HepG2 (cell line): ENCODE data around the gene CALD1. TPM values are rescaled to one million over a fixed set of nuclear protein-coding genes. Genes with fewer than 3 reads are reported as not detected.

Experiments used
- ARID5B ChIP-seq: IDR thresholded peaks from 2 replicates; pipeline ENCODE4 v1.4.0; 2020; ENCODE audit warnings: mild to moderate bottlenecking, missing genetic modification reagents
- ATF4 ChIP-seq, 2 experiments: fragments of 450-650 bp in 1 of 2; sonication (generic) in 1 of 2; formaldehyde crosslinking; IDR thresholded peaks; 2 replicates each; pipeline versions ENCODE4 v1.5.0 to v1.8.0; 2020 to 2022; ENCODE audit warnings: mild to moderate bottlenecking in 1 of 2, missing genetic modification reagents in 1 of 2
- FOXP1 ChIP-seq, 2 experiments: fragments of 450-650 bp in 1 of 2; IDR thresholded peaks; 2 replicates each; pipeline ENCODE4 v1.6.1; 2017 to 2018; ENCODE audit warnings: antibody characterized with exemption in 1 of 2
- GABPB1 ChIP-seq: IDR thresholded peaks from 2 replicates; pipeline ENCODE4 v1.6.1; 2016; ENCODE audit warnings: mild to moderate bottlenecking, missing genetic modification reagents, moderate library complexity, missing compliant biosample characterization
- JARID2 ChIP-seq: sonication (generic); formaldehyde crosslinking; IDR thresholded peaks from 2 replicates; pipeline ENCODE4 v1.8.1; 2023; ENCODE audit warnings: missing genetic modification reagents, inconsistent platforms; ENCODE audit not compliant: insufficient replicate concordance
- KAT8 ChIP-seq: IDR thresholded peaks from 2 replicates; pipeline ENCODE4 v1.6.1; 2016; ENCODE audit warnings: missing genetic modification reagents, missing compliant biosample characterization
- MXI1 ChIP-seq: IDR thresholded peaks from 3 replicates; pipeline ENCODE4 v1.6.1; 2012; ENCODE audit warnings: low read depth, low read length, inconsistent platforms, borderline replicate concordance
- NCOR1 ChIP-seq: fragments of 200-600 bp; sonication (generic); IDR thresholded peaks from 2 replicates; pipeline ENCODE4 v1.7.0; 2017; ENCODE audit warnings: antibody characterized with exemption, low read length, borderline replicate concordance
- NKX3-1 ChIP-seq: sonication (generic); formaldehyde crosslinking; IDR thresholded peaks from 2 replicates; pipeline ENCODE4 v1.5.0; 2020; ENCODE audit warnings: missing genetic modification reagents
- ONECUT2 ChIP-seq: sonication (generic); formaldehyde crosslinking; IDR thresholded peaks from 2 replicates; pipeline ENCODE4 v1.4.0; 2020; ENCODE audit warnings: missing genetic modification reagents
- SALL2 ChIP-seq: sonication (generic); formaldehyde crosslinking; IDR thresholded peaks from 2 replicates; pipeline ENCODE4 v1.8.1; 2023; ENCODE audit warnings: mild to moderate bottlenecking, missing genetic modification reagents, inconsistent platforms
- SNAPC2 ChIP-seq: sonication (generic); formaldehyde crosslinking; IDR thresholded peaks from 2 replicates; pipeline ENCODE4 v1.8.1; 2022; ENCODE audit warnings: mild to moderate bottlenecking, missing genetic modification reagents
- TFAP4 ChIP-seq: sonication (generic); IDR thresholded peaks from 2 replicates; pipeline ENCODE4 v1.6.1; 2016; ENCODE audit warnings: low read depth, borderline replicate concordance
- TFE3 ChIP-seq: IDR thresholded peaks from 2 replicates; pipeline ENCODE4 v1.6.1; 2016
- THAP11 ChIP-seq: IDR thresholded peaks from 2 replicates; pipeline ENCODE4 v1.6.1; 2016; ENCODE audit warnings: missing biosample characterization, missing genetic modification reagents
- ZFX ChIP-seq: sonication (generic); formaldehyde crosslinking; IDR thresholded peaks from 2 replicates; pipeline ENCODE4 v1.4.0; 2020; ENCODE audit warnings: mild to moderate bottlenecking, low read depth, missing genetic modification reagents, moderate library complexity
- ZNF136 ChIP-seq: sonication (generic); formaldehyde crosslinking; IDR thresholded peaks from 2 replicates; pipeline ENCODE4 v1.8.1; 2022; ENCODE audit warnings: low read depth, mild to moderate bottlenecking, moderate library complexity, missing genetic modification reagents
- ZNF512 ChIP-seq: sonication (generic); formaldehyde crosslinking; IDR thresholded peaks from 2 replicates; pipeline ENCODE4 v1.4.0; 2020; ENCODE audit warnings: mild to moderate bottlenecking, missing genetic modification reagents
- ZNF678 ChIP-seq: sonication (generic); formaldehyde crosslinking; IDR thresholded peaks from 2 replicates; pipeline ENCODE4 v1.4.0; 2020; ENCODE audit warnings: mild to moderate bottlenecking, missing genetic modification reagents
- ZNF768 ChIP-seq: sonication (generic); formaldehyde crosslinking; IDR thresholded peaks from 2 replicates; pipeline ENCODE4 v1.4.0; 2020; ENCODE audit warnings: missing genetic modification reagents
- ZNF777 ChIP-seq: sonication (generic); formaldehyde crosslinking; IDR thresholded peaks from 2 replicates; pipeline ENCODE4 v1.4.0; 2020; ENCODE audit warnings: missing genetic modification reagents
- ZSCAN22 ChIP-seq: sonication (generic); formaldehyde crosslinking; IDR thresholded peaks from 2 replicates; pipeline ENCODE4 v1.4.0; 2020; ENCODE audit warnings: mild to moderate bottlenecking, missing genetic modification reagents
- polyA plus RNA-seq, 8 experiments: library from polyadenylated mRNA; depleted of rRNA in 3 of 8; stranded (reverse) in 7 of 8; unstranded in 1 of 8; fragments of >200 nt; fragmentation: Illumina TruSeq in 4 of 8; extraction: Trizol in 4 of 8; gene quantifications; 2 replicates each; pipeline versions ENCODE4 v1.2.1 to v1.2.3, GENCODE V29; 2011 to 2016; ENCODE audit warnings: low read depth in 4 of 8, missing spikeins in 1 of 8, mixed read lengths in 1 of 8; ENCODE audit not compliant: insufficient read depth in 1 of 8
- total RNA-seq, 5 experiments: library from RNA; depleted of rRNA; stranded (reverse); fragments of >200 nt; fragmentation: Illumina TruSeq; extraction: Trizol; gene quantifications; 2 replicates each; pipeline ENCODE4 v1.2.3, GENCODE V29; 2016; ENCODE audit warnings: low read depth in 1 of 5

Gene CALD1
- total and polyA plus RNA-seq, 2 of the 13 experiments (the other 11 are each of a cell fraction or from before 2014, with no cell fraction given), result 53.0 to 112 TPM

- TF ChIP-seq ARID5B (CRISPR knock-in tag) (peak; percentile 87), SALL2 (CRISPR knock-in tag) (no peak), ZSCAN22 (CRISPR knock-in tag) (no peak), NCOR1 (peak; percentile 87; the same call in 1 of the 2 replicates), JARID2 (CRISPR knock-in tag) (no peak), KAT8 (peak; percentile 60; the same call in 1 of the 2 replicates), FOXP1 (IDR thresholded peaks at IDR 0.05) (no peak), FOXP1 (CRISPR knock-in tag; IDR thresholded peaks at IDR 0.05) (peak; percentile 80; the same call in 1 of the 2 replicates), ZNF777 (CRISPR knock-in tag) (no peak), NKX3-1 (no peak), THAP11 (CRISPR knock-in tag) (peak; percentile 49; the same call in 1 of the 2 replicates), ONECUT2 (CRISPR knock-in tag) (no peak), MXI1 (0 out of 3 replicates have a peak, but pooled peaks have one; percentile 14), TFAP4 (peak; percentile 45; the same call in 1 of the 2 replicates), ZNF678 (CRISPR knock-in tag) (no peak), ATF4 (CRISPR knock-in tag; IDR thresholded peaks at IDR 0.05) (no peak), TFE3 (CRISPR knock-in tag) (no peak), ZNF136 (CRISPR knock-in tag) (no peak), ZFX (CRISPR knock-in tag) (peak; percentile 41; the same call in 1 of the 2 replicates), GABPB1 (peak; percentile 32; the same call in 1 of the 2 replicates), SNAPC2 (CRISPR knock-in tag) (0 out of 2 replicates have a peak, but pooled peaks have one; percentile 41), ZNF768 (CRISPR knock-in tag) (no peak), ZNF512 (no peak)
Measured at GRCh38 chr7:134901389-134902020, 122.1 kb downstream of the CALD1 start (continued).
